Tibial nerve (tissue), 4 donors: ENCODE results near the gene GALNT1. TPM values are rescaled to one million over a fixed set of nuclear protein-coding genes. Genes with fewer than 3 reads are reported as not detected.

Experiments
- DNase-seq, 2 donors: peaks; one replicate each; pipeline ENCODE4 v3.0.0-alpha.2; 2019; ENCODE audit warnings: low spot score in 2 of 2
- H3K27ac ChIP-seq, 4 donors: fragments of 200-600 bp; sonication (generic) in 3 of 4; one replicate each; pipeline ENCODE4 v1.5.1; 2017 to 2019; ENCODE audit warnings: mild to moderate bottlenecking in 1 of 4
- H3K27me3 ChIP-seq, 2 donors: fragments of 200-600 bp; sonication (generic) in 1 of 2; one replicate each; pipeline versions ENCODE4 v1.5.1 to v1.6.0; 2017 to 2019
- H3K36me3 ChIP-seq, 3 donors: fragments of 200-600 bp; sonication (generic); one replicate each; pipeline ENCODE4 v1.5.1; 2018 to 2019
- H3K4me1 ChIP-seq, 4 donors: fragments of 200-600 bp; sonication (generic) in 3 of 4; one replicate each; pipeline ENCODE4 v1.5.1; 2017 to 2019
- H3K4me3 ChIP-seq, 4 donors: fragments of 200-600 bp; sonication (generic) in 3 of 4; one replicate each; pipeline ENCODE4 v1.5.1; 2017 to 2019; ENCODE audit warnings: mild to moderate bottlenecking in 1 of 4, moderate library complexity in 1 of 4
- H3K9me3 ChIP-seq, 4 donors: fragments of 200-600 bp; sonication (generic) in 3 of 4; one replicate each; pipeline ENCODE4 v1.5.1; 2017 to 2019
- EP300 ChIP-seq, 2 donors: sonication (generic); formaldehyde crosslinking; IDR thresholded peaks; one replicate each; pipeline ENCODE4 v1.6.1; 2017; ENCODE audit warnings: antibody characterized with exemption in 2 of 2, mild to moderate bottlenecking in 1 of 2
- POLR2A ChIP-seq, 2 donors: fragments of 450-650 bp; IDR thresholded peaks; one replicate each; pipeline ENCODE4 v1.6.1; 2017; ENCODE audit warnings: antibody characterized with exemption in 2 of 2, mild to moderate bottlenecking in 2 of 2, moderate library complexity in 2 of 2
- WGBS, 2 donors: methylation state at CpG; one replicate each; pipeline ENCODE4 v1.1.5; 2018; 5-methylcytosine and 5-hydroxymethylcytosine counted together
- total RNA-seq, 4 donors: library from RNA; depleted of rRNA; stranded (reverse); fragments of >200 nt; gene quantifications; one replicate each; pipeline ENCODE4 v1.1.0, GENCODE V29; 2016
- TF ChIP-seq, protein P1 (sequence below), 5 experiments: fragments of 200-600 bp in 3 of 5; fragments of 450-650 bp in 2 of 5; sonication (generic) in 3 of 5; IDR thresholded peaks; one replicate each; pipeline ENCODE4 v1.5.1; 2016 to 2019; ENCODE audit warnings: antibody characterized with exemption in 5 of 5, mild to moderate bottlenecking in 3 of 5, moderate library complexity in 2 of 5

GALNT1 gene
- total RNA-seq, 4 donors from 2014 or later, result 24.3 to 37.5 (median 27.0) TPM

DNA sequence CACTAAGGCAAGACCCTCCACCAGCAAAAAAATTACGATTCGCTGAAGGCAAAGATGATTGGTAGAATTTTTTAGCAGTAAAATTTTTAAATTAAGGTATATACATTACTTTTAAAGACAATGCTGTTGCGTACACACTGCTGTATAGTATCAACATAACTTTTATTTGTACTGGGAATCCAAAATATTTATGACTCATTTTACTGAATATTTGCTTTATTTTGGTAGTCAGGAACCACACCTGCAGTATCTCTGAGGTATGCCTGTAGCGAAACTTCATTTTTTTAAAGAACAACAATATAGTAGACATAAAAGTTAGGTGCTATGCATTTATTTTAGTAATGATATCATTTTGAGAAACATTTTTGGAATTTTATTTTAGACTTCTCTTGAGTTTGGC is 57.8 kb downstream of the GALNT1 start:
- no peak for DNase-seq
- Histone ChIP-seq H3K9me3 (peaks cover 0 to 7% (median 0%) of the 10 kb centered on the region in 4 donors), H3K4me3 (no peak overlapping the region), H3K27ac (no peak overlapping the region), H3K36me3 (peaks cover 0 to 13% (median 0%) of the 10 kb centered on the region in 3 donors), H3K4me1 (peaks cover 0 to 10% (median 0%) of the 10 kb centered on the region in 4 donors), H3K27me3 (no peaks in the 10 kb centered on the region)
- TF ChIP-seq, protein P1, sequence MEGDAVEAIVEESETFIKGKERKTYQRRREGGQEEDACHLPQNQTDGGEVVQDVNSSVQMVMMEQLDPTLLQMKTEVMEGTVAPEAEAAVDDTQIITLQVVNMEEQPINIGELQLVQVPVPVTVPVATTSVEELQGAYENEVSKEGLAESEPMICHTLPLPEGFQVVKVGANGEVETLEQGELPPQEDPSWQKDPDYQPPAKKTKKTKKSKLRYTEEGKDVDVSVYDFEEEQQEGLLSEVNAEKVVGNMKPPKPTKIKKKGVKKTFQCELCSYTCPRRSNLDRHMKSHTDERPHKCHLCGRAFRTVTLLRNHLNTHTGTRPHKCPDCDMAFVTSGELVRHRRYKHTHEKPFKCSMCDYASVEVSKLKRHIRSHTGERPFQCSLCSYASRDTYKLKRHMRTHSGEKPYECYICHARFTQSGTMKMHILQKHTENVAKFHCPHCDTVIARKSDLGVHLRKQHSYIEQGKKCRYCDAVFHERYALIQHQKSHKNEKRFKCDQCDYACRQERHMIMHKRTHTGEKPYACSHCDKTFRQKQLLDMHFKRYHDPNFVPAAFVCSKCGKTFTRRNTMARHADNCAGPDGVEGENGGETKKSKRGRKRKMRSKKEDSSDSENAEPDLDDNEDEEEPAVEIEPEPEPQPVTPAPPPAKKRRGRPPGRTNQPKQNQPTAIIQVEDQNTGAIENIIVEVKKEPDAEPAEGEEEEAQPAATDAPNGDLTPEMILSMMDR (IDR thresholded peaks at IDR 0.05), result no peak
- no peak for TF ChIP-seq POLR2A (IDR thresholded peaks at IDR 0.05)
- TF ChIP-seq EP300 (IDR thresholded peaks at IDR 0.05), result no peak
- WGBS, 2 donors, result 98% methylated on average over 4 of the region's 4 CpGs

DNA sequence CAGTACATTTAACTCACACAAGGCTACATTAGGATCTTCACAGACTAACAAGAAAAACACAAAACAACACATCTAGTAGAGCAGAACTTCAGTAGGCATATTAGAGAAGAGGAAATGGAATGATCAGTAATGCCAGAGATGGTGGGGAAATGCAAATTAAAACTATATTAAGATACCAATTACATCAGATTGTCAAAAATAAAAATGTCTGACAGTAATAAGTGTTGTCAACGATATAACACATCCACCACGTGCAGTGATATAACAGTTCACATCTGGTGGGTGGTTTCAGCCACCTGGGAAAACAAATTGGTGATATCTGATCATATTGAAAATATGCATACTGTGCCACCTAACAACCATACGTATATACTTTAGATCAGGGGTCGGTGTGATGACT is 59.9 kb downstream of the GALNT1 start:
- Histone ChIP-seq H3K4me3 (no peak overlapping the region), H3K9me3 (peaks cover 0 to 7% (median 0%) of the 10 kb centered on the region in 4 donors), H3K27me3 (no peaks in the 10 kb centered on the region), H3K27ac (no peak overlapping the region), H3K4me1 (no peaks in the 10 kb centered on the region), H3K36me3 (peaks cover 0 to 19% (median 0%) of the 10 kb centered on the region in 3 donors)
- DNase-seq, result no peak
- whole genome bisulfite sequencing, 2 donors, result 94 to 96% methylated on average over 4 of the region's 4 CpGs
- TF ChIP-seq, protein P1 (IDR thresholded peaks at IDR 0.05), result no peak
- TF ChIP-seq EP300 (IDR thresholded peaks at IDR 0.05), result no peak
- TF ChIP-seq POLR2A (IDR thresholded peaks at IDR 0.05), result no peak

DNA sequence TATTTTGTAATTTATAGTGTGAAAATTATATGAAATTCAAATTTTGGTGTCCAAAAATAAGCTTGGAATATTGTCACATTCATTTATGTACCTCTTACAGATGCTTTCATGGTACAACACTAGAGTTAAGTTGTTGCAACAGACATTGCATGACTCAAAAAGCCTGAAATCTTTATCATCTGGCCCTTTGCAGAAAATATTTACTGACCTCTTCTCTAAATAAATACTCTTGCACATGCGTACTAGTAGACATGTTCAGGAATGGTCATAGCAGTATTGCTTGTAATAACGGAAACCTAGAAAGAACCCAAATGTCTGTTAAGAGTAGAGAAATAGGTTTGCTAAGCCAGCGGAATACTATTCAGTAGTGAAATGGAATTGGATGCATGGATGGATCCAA is 60.4 kb downstream of the GALNT1 start:
- H3K27ac ChIP-seq, result no peak overlapping the region
- DNase-seq, result no peak
- WGBS, 2 donors, result 97% methylated on average over 3 of the region's 3 CpGs

DNA sequence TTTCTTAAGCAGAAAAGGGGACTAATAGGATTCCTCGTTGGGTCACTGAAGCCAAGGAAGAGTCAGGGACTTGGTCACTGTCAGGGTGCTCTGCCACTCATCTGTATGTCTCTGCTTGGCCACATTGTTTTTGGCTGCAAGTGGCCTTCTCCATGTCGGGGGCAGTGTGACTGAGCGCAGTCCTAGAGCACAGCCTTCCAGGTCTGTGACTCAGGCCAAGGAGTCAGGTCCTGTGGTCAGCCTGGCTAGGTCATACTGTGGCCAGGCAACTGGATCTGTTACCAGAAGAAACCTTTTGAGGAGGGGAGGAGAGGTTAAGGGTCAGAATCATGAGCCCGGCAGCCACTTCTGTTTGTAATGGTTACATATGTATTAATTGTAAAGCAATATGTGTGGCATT is 61.3 kb downstream of the GALNT1 start:
- 89 to 90% methylated on average over 4 of the region's 4 CpGs for WGBS, 2 donors

More for the DNA sequence above, 60.4 kb downstream of the GALNT1 start:
- Histone ChIP-seq H3K4me1 (no peaks in the 10 kb centered on the region), H3K4me3 (no peak overlapping the region), H3K27me3 (no peaks in the 10 kb centered on the region), H3K36me3 (peaks cover 0 to 21% (median 0%) of the 10 kb centered on the region in 3 donors), H3K9me3 (peaks cover 0 to 7% (median 0%) of the 10 kb centered on the region in 4 donors)
- TF ChIP-seq, protein P1 (IDR thresholded peaks at IDR 0.05), result no peak

DNA sequence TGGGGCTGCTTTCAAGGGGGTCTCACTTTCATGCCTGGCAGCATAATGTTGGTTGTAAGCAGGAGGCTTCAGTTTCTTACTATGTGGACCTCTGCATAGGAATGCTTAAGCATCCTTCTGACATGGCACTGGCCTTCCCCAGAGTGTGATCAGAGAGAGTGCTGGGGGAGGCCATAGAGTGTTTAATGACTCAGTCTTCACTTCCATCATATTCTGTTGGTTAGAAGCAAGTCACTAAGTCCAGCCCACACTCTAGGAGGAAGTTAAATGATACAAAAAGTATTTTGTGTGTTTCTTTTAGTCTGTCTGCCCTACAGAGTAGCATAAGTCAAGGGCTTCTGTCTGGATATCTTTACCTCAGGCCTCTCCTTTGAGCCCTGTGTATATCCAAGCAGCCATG is 64.9 kb downstream of the GALNT1 start:
- Histone ChIP-seq H3K27me3 (no peaks in the 10 kb centered on the region), H3K36me3 (peaks cover 0 to 9% (median 0%) of the 10 kb centered on the region in 3 donors), H3K4me1 (peaks cover 0 to 5% (median 0%) of the 10 kb centered on the region in 4 donors), H3K4me3 (no peak overlapping the region), H3K27ac (no peak overlapping the region), H3K9me3 (peaks cover 0 to 21% (median 0%) of the 10 kb centered on the region in 4 donors)
- TF ChIP-seq, protein P1 (IDR thresholded peaks at IDR 0.05), result no peak
- TF ChIP-seq POLR2A (IDR thresholded peaks at IDR 0.05), result no peak
- no peak for TF ChIP-seq EP300 (IDR thresholded peaks at IDR 0.05)
- no peak for DNase-seq

More for the DNA sequence above, 61.3 kb downstream of the GALNT1 start:
- Histone ChIP-seq H3K27ac (no peak overlapping the region), H3K9me3 (peaks cover 0 to 3% (median 0%) of the 10 kb centered on the region in 4 donors), H3K4me1 (no peaks in the 10 kb centered on the region), H3K36me3 (peaks cover 0 to 13% (median 0%) of the 10 kb centered on the region in 3 donors), H3K27me3 (no peaks in the 10 kb centered on the region), H3K4me3 (no peak overlapping the region)
- DNase-seq, result no peak
- TF ChIP-seq POLR2A (IDR thresholded peaks at IDR 0.05), result no peak
- no peak for TF ChIP-seq EP300 (IDR thresholded peaks at IDR 0.05)
- TF ChIP-seq, protein P1 (IDR thresholded peaks at IDR 0.05), result no peak
